Bronchial epithelial cell (primary cell): Measurements from ENCODE around the gene RNF115. TPM values are rescaled to one million over a fixed set of nuclear protein-coding genes. Genes with fewer than 3 reads are reported as not detected.
"Not testable (repeated sequence)": the region's sequence is repeated elsewhere in the genome, so short reads cannot be mapped to it uniquely, and the experiment has no call there.

ENCODE experiments used
- DNase-seq: peaks from one replicate; pipeline ENCODE4 v3.0.0-alpha.2; 2010; ENCODE audit warnings: low read depth
- FAIRE-seq: peaks from 2 replicates; lab custom pipeline; 2011; peaks lifted over from hg19 to GRCh38; lab: Jason Lieb, UNC
- H3K27me3 ChIP-seq: 2 replicates; pipeline ENCODE4 v1.5.1; 2011; ENCODE audit warnings: low read length; ENCODE audit not compliant: control insufficient read depth, insufficient read depth
- H3K36me3 ChIP-seq: 2 replicates; pipeline ENCODE4 v1.5.1; 2011; ENCODE audit warnings: low read length; ENCODE audit not compliant: control insufficient read depth, insufficient read depth
- H3K4me3 ChIP-seq: 2 replicates; pipeline ENCODE4 v1.5.1; 2011; ENCODE audit warnings: mild to moderate bottlenecking, low read depth, low read length, control low read depth
- CTCF ChIP-seq: IDR thresholded peaks from 2 replicates; pipeline ENCODE4 v1.5.1; 2011; ENCODE audit warnings: mild to moderate bottlenecking, moderate library complexity, low read length, control low read depth, inconsistent platforms; ENCODE audit not compliant: insufficient read depth, severe bottlenecking
- total RNA-seq: library from RNA; depleted of rRNA; stranded (reverse); fragments of >200 nt; gene quantifications from 2 replicates; pipeline ENCODE4 v1.2.1, GENCODE V29; 2014

The RNF115 gene
- total RNA-seq, 1 donor from 2014 or later, result 9.0 TPM

GRCh38 chr1:145847827-145848226 lies 23.9 kb upstream of the RNF115 start:
- no peak overlapping the region for H3K4me3 ChIP-seq
- DNase-seq, result no peak
- FAIRE-seq, result no peak
- no peaks in the 10 kb centered on the region for H3K27me3 ChIP-seq
- TF ChIP-seq CTCF, result no peak
- H3K36me3 ChIP-seq, result peaks cover 19% of the 10 kb centered on the region

- H3K4me3 ChIP-seq, result no peak overlapping the region
- TF ChIP-seq CTCF, result peak; percentile 67
- H3K36me3 ChIP-seq, result peaks cover 19% of the 10 kb centered on the region
- no peak for DNase-seq
- no peak for FAIRE-seq
- H3K27me3 ChIP-seq, result no peaks in the 10 kb centered on the region
Observed at GRCh38 chr1:145846201-145846612, 22.3 kb upstream of the RNF115 start.

GRCh38 chr1:145845514-145846161 lies 21.7 kb upstream of the RNF115 start, which contains the start of gene NUDT17:
TSS of gene NUDT17 (plus strand) at chr1:145845630. CDS start at chr1:145845641, 11 bp downstream.
- FAIRE-seq (no peak), DNase-seq (peak; percentile 44)
- Histone ChIP-seq H3K27me3 (no peaks in the 10 kb centered on the region), H3K4me3 (peak within 1 kb of the TSS; percentile 48), H3K36me3 (peaks cover 20% of the 10 kb centered on the region)
- TF ChIP-seq CTCF, result peak; percentile 94

GRCh38 chr1:145845144-145845513 lies 21.2 kb upstream of the RNF115 start:
- FAIRE-seq (no peak), DNase-seq (no peak)
- peaks cover 15% of the 10 kb centered on the region for H3K36me3 ChIP-seq
- H3K4me3 ChIP-seq, result peak overlapping the region; percentile 48
- no peaks in the 10 kb centered on the region for H3K27me3 ChIP-seq
- TF ChIP-seq CTCF, result no peak

GRCh38 chr1:145843031-145843430 lies 19.1 kb upstream of the RNF115 start:
- FAIRE-seq, result no peak
- Histone ChIP-seq H3K36me3 (peaks cover 15% of the 10 kb centered on the region), H3K4me3 (no peak overlapping the region), H3K27me3 (no peaks in the 10 kb centered on the region)
- no peak for DNase-seq
- TF ChIP-seq CTCF, result no peak

GRCh38 chr1:145837656-145838055 lies 13.8 kb upstream of the RNF115 start:
- H3K4me3 ChIP-seq, result no peak overlapping the region
- no peaks in the 10 kb centered on the region for H3K27me3 ChIP-seq
- TF ChIP-seq CTCF, result no peak
- H3K36me3 ChIP-seq, result peaks cover 28% of the 10 kb centered on the region
- FAIRE-seq (no peak), DNase-seq (peak; percentile 39)

- not testable (repeated sequence) for H3K27me3 ChIP-seq, DNase-seq, FAIRE-seq, H3K4me3 ChIP-seq
- H3K36me3 ChIP-seq, result peaks cover 27% of the 10 kb centered on the region
Observed at GRCh38 chr1:145830810-145831209, 6.9 kb upstream of the RNF115 start.
